DND-41 (cell line): ENCODE measurements around the gene PEMT.

Source experiments
- ATAC-seq: fragments of 200-7000 bp; cut with Tn5 transposase; 3 replicates; pipeline ENCODE4 v1.9.1; 2021; ENCODE audit warnings: low read depth; ENCODE audit not compliant: insufficient read depth
- DNase-seq: peaks from one replicate; pipeline ENCODE4 v3.0.0-alpha.2; 2020
- H2AFZ ChIP-seq: 2 replicates; pipeline ENCODE4 v1.6.0; 2012; ENCODE audit warnings: low read depth, low read length
- H3K27ac ChIP-seq: 2 replicates; pipeline ENCODE4 v1.5.1; 2012; ENCODE audit warnings: low read length, inconsistent platforms
- H3K27me3 ChIP-seq: fragments of 200-600 bp; sonication (generic); 2 replicates; pipeline ENCODE4 v1.6.0; 2012; ENCODE audit warnings: low read length, mild to moderate bottlenecking, inconsistent platforms; ENCODE audit not compliant: insufficient read depth, poor library complexity
- H3K36me3 ChIP-seq: 2 replicates; pipeline ENCODE4 v1.5.1; 2012; ENCODE audit warnings: low read length, inconsistent platforms; ENCODE audit not compliant: insufficient read depth
- H3K4me1 ChIP-seq: 2 replicates; pipeline ENCODE4 v1.5.1; 2012; ENCODE audit warnings: mild to moderate bottlenecking, low read length; ENCODE audit not compliant: insufficient read depth
- H3K4me2 ChIP-seq: 2 replicates; pipeline ENCODE4 v1.6.0; 2012; ENCODE audit warnings: mild to moderate bottlenecking, moderate library complexity, low read length, inconsistent platforms; ENCODE audit not compliant: insufficient read depth
- H3K4me3 ChIP-seq, 2 experiments: fragments of 200-600 bp in 1 of 2; shearing (Covaris generic) in 1 of 2; 2 replicates each; pipeline ENCODE4 v1.5.1; 2012 to 2016; ENCODE audit warnings: inconsistent platforms in 2 of 2, low read length in 2 of 2, mild to moderate bottlenecking in 2 of 2, low read depth in 1 of 2, moderate library complexity in 1 of 2
- H3K79me2 ChIP-seq: 2 replicates; pipeline ENCODE4 v1.6.0; 2012; ENCODE audit warnings: low read length, inconsistent platforms; ENCODE audit not compliant: insufficient read depth
- H3K9ac ChIP-seq: 2 replicates; pipeline ENCODE4 v1.6.0; 2012; ENCODE audit warnings: low read depth, mild to moderate bottlenecking, inconsistent platforms, low read length, moderate library complexity
- H3K9me3 ChIP-seq: 2 replicates; pipeline ENCODE4 v1.5.1; 2012; ENCODE audit warnings: low read length, moderate library complexity, mild to moderate bottlenecking, inconsistent platforms; ENCODE audit not compliant: insufficient read depth, severe bottlenecking
- H4K20me1 ChIP-seq: 2 replicates; pipeline ENCODE4 v1.6.0; 2012; ENCODE audit warnings: low read length; ENCODE audit not compliant: insufficient read depth
- EZH2 ChIP-seq: IDR thresholded peaks from 3 replicates; pipeline ENCODE4 v1.6.1; 2012; ENCODE audit warnings: borderline replicate concordance, low read depth, mild to moderate bottlenecking, moderate library complexity, low read length, inconsistent platforms; ENCODE audit not compliant: severe bottlenecking
- TF ChIP-seq, protein P1 (sequence below): IDR thresholded peaks from 2 replicates; pipeline ENCODE4 v1.5.1; 2012; ENCODE audit warnings: borderline replicate concordance, low read length, moderate library complexity, mild to moderate bottlenecking; ENCODE audit not compliant: poor library complexity, severe bottlenecking; ENCODE audit errors: extremely low read depth

The PEMT gene

DNA sequence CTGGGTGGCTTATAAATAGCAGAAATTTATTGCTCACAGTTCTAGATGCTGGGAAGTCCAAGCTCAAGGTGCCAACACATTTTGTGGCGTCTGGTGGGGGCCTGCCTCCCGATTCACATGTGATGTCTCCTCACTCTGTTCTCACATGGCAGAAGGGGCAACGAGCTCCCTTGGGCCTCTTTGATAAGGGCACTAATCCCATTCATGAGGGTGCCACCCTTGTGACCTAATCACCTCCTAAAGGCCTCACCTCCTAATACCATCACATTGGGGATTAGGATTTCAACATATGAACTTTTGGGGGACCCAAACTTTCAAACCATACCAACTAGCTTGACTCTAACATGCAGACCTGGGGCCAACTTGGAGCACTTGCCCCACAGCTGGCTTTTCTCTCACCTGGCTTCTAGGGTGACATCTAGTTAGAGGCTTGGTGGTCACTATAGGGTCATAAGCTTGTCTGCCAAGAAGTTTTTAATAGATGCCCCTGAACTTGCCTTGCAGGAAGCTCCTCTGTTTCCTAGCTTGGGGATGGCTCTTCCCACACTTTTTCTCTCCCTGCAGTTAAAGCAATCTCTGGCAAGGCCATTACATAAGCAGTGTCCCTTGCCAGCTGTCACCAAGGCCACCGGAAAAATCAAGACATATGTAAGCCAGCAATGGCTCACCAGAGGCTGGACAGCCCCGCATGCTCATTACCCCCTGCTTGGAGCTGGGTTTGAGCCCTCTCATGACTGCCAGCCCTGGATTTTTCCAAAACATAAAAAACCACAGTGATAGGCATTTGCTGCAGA, 123.1 kb downstream of the PEMT start:
- no peak overlapping the region for H3K4me2 ChIP-seq

GRCh38 chr17:17467720-17468119, 123.8 kb downstream of the PEMT start:
- H3K9me3 ChIP-seq = no peaks in the 10 kb centered on the region
- H3K4me3 ChIP-seq = no peak overlapping the region
- H3K27ac ChIP-seq = no peak overlapping the region
- no peaks in the 10 kb centered on the region for H3K79me2 ChIP-seq
- H3K4me1 ChIP-seq = peaks cover 8% of the 10 kb centered on the region
- DNase-seq (no peak), ATAC-seq (no peak)
- no peak overlapping the region for H3K4me2 ChIP-seq
- no peaks in the 10 kb centered on the region for H3K36me3 ChIP-seq
- no peak for TF ChIP-seq EZH2
- TF ChIP-seq, protein P1, sequence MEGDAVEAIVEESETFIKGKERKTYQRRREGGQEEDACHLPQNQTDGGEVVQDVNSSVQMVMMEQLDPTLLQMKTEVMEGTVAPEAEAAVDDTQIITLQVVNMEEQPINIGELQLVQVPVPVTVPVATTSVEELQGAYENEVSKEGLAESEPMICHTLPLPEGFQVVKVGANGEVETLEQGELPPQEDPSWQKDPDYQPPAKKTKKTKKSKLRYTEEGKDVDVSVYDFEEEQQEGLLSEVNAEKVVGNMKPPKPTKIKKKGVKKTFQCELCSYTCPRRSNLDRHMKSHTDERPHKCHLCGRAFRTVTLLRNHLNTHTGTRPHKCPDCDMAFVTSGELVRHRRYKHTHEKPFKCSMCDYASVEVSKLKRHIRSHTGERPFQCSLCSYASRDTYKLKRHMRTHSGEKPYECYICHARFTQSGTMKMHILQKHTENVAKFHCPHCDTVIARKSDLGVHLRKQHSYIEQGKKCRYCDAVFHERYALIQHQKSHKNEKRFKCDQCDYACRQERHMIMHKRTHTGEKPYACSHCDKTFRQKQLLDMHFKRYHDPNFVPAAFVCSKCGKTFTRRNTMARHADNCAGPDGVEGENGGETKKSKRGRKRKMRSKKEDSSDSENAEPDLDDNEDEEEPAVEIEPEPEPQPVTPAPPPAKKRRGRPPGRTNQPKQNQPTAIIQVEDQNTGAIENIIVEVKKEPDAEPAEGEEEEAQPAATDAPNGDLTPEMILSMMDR = no peak
- H3K27me3 ChIP-seq = no peaks in the 10 kb centered on the region
- H3K9ac ChIP-seq = no peak overlapping the region
- H2AFZ ChIP-seq = no peak overlapping the region
- no peaks in the 10 kb centered on the region for H4K20me1 ChIP-seq

More for the DNA sequence above, 123.1 kb downstream of the PEMT start:
- TF ChIP-seq, protein P1 = no peak
- no peak for TF ChIP-seq EZH2
- peaks cover 8% of the 10 kb centered on the region for H3K4me1 ChIP-seq
- H3K4me3 ChIP-seq = no peak overlapping the region
- no peaks in the 10 kb centered on the region for H3K27me3 ChIP-seq
- no peak overlapping the region for H2AFZ ChIP-seq
- no peaks in the 10 kb centered on the region for H3K9me3 ChIP-seq
- no peak overlapping the region for H3K27ac ChIP-seq
- H3K79me2 ChIP-seq = no peaks in the 10 kb centered on the region
- no peaks in the 10 kb centered on the region for H4K20me1 ChIP-seq
- ATAC-seq (no peak), DNase-seq (no peak)
- H3K9ac ChIP-seq = no peak overlapping the region
- no peaks in the 10 kb centered on the region for H3K36me3 ChIP-seq

DNA sequence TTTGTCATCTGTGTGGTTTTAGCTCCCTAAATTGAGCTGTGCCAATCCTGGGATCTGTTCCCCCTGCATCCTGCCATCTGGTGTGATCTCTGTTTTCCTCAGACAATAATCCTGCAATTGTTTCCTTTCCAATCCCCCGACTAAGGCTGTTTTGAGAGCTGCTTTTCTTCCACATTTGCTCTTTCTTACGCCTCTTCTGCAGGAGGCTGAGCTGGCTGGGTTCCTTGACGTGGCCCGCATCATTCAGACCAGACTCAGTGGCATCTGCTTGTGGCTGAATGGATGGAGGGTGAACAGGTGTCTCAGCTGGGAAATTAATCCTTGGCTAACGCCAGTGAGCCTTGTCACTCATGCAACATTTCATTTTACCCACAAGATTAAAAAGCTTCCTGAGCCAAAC, 124.5 kb downstream of the PEMT start:
- no peak for DNase-seq
- Histone ChIP-seq H3K9me3 (no peaks in the 10 kb centered on the region), H3K27me3 (no peaks in the 10 kb centered on the region)

More for the DNA sequence above, 124.5 kb downstream of the PEMT start:
- Histone ChIP-seq H3K27ac (no peak overlapping the region), H3K36me3 (no peaks in the 10 kb centered on the region), H3K4me3 (no peak overlapping the region), H2AFZ (no peak overlapping the region), H3K4me1 (peaks cover 2% of the 10 kb centered on the region; the same call in 1 of the 2 replicates), H3K79me2 (no peaks in the 10 kb centered on the region), H3K9ac (no peak overlapping the region), H4K20me1 (no peaks in the 10 kb centered on the region), H3K4me2 (no peak overlapping the region)
- no peak for ATAC-seq
- TF ChIP-seq, protein P1 = no peak
- no peak for TF ChIP-seq EZH2
